B cell (primary cell): ENCODE measurements around the gene FAM72A. TPM values are rescaled to one million over a fixed set of nuclear protein-coding genes. Genes with fewer than 3 reads are reported as not detected.
"Not testable (repeated sequence)": the region's sequence is repeated elsewhere in the genome, so short reads cannot be mapped to it uniquely, and the experiment has no call there.

Experiments
- ATAC-seq: fragments of 200-7000 bp; cut with Tn5 transposase; one replicate; pipeline ENCODE4 v1.10.0; 2021; ENCODE audit warnings: low read depth, mild to moderate bottlenecking, moderate number of reproducible peaks, moderate library complexity
- CTCF ChIA-PET: fragments of 350-600 bp; sonication (Branson Sonifier 250); formaldehyde crosslinking; loops from one replicate; lab custom pipeline; 2021; ENCODE audit warnings: antibody characterized with exemption, inconsistent platforms; lab: Charles Lee
- POLR2A ChIA-PET: fragments of 350-600 bp; sonication (Branson Sonifier 250); formaldehyde crosslinking; loops from one replicate; lab custom pipeline; 2021; ENCODE audit warnings: antibody characterized with exemption; lab: Charles Lee
- DNase-seq: peaks from one replicate; pipeline ENCODE4 v3.0.0; 2013
- H2AFZ ChIP-seq: 2 replicates; pipeline ENCODE4 v1.6.1; 2012; ENCODE audit warnings: mild to moderate bottlenecking, low read depth, low read length; ENCODE audit not compliant: insufficient read depth, poor library complexity, severe bottlenecking
- H3K27ac ChIP-seq, 2 donors: 1 replicate in 1 of 2; 2 replicates in 1 of 2; pipeline ENCODE4 v1.5.1; 2012 to 2013; ENCODE audit warnings: low read length in 2 of 2, mild to moderate bottlenecking in 2 of 2, moderate library complexity in 1 of 2
- H3K27me3 ChIP-seq, 4 experiments: fragments of 200-600 bp in 1 of 4; sonication (generic) in 1 of 4; replicated peaks in 1 of 4; 1 replicate in 2 of 4; 2 replicates in 2 of 4; pipeline versions ENCODE4 v1.6.1 to v1.7.0; 2013 to 2016; ENCODE audit warnings: low read length in 3 of 4, mild to moderate bottlenecking in 2 of 4, mixed read lengths in 1 of 4, moderate library complexity in 1 of 4; ENCODE audit not compliant: insufficient read depth in 4 of 4, control insufficient read depth in 3 of 4; ENCODE audit errors: control extremely low read depth in 1 of 4
- H3K36me3 ChIP-seq, 2 experiments: replicated peaks in 1 of 2; 1 replicate in 1 of 2; 2 replicates in 1 of 2; pipeline versions ENCODE4 v1.6.1 to v1.7.1; 2013; ENCODE audit warnings: low read length in 1 of 2; ENCODE audit not compliant: insufficient read depth in 2 of 2, control insufficient read depth in 1 of 2; ENCODE audit errors: control extremely low read depth in 1 of 2, extremely low read depth in 1 of 2
- H3K4me1 ChIP-seq, 2 donors: fragments of 200-600 bp in 1 of 2; sonication (generic) in 1 of 2; 1 replicate in 1 of 2; 2 replicates in 1 of 2; pipeline versions ENCODE4 v1.5.1 to v1.6.1; 2013 to 2017; ENCODE audit warnings: low read length in 2 of 2; ENCODE audit not compliant: control insufficient read depth in 2 of 2, insufficient read depth in 2 of 2
- H3K4me2 ChIP-seq: replicated peaks from 2 replicates; pipeline ENCODE3; 2012; ENCODE audit warnings: mild to moderate bottlenecking, low read depth, low read length; ENCODE audit not compliant: poor library complexity, severe bottlenecking
- H3K4me3 ChIP-seq, 5 experiments: fragments of 200-600 bp in 1 of 5; sonication (generic) in 1 of 5; 1 replicate in 3 of 5; 2 replicates in 2 of 5; pipeline versions ENCODE4 v1.5.1 to v1.7.0; 2011 to 2016; ENCODE audit warnings: low read length in 4 of 5, mild to moderate bottlenecking in 4 of 5, low read depth in 2 of 5, control low read depth in 1 of 5, moderate library complexity in 1 of 5; ENCODE audit not compliant: insufficient read depth in 1 of 5; ENCODE audit errors: control extremely low read depth in 1 of 5, extremely low read depth in 1 of 5
- H3K79me2 ChIP-seq: fragments of 200-600 bp; sonication (generic); one replicate; pipeline ENCODE4 v1.6.0; 2016; ENCODE audit warnings: low read length; ENCODE audit not compliant: control insufficient read depth, insufficient read depth
- H3K9ac ChIP-seq: fragments of 200-600 bp; sonication (generic); 2 replicates; pipeline ENCODE4 v1.6.1; 2017; ENCODE audit warnings: mild to moderate bottlenecking, low read length, moderate library complexity
- H3K9me3 ChIP-seq, 3 donors: one replicate each; pipeline versions ENCODE4 v1.6.1 to v1.7.1; 2013; ENCODE audit warnings: low read length in 2 of 3; ENCODE audit not compliant: control insufficient read depth in 2 of 3, insufficient read depth in 1 of 3; ENCODE audit errors: control extremely low read depth in 1 of 3
- H4K20me1 ChIP-seq: 2 replicates; pipeline ENCODE4 v1.6.0; 2012; ENCODE audit warnings: mild to moderate bottlenecking, low read length; ENCODE audit not compliant: insufficient read depth, control insufficient read depth, poor library complexity, severe bottlenecking
- H3K27ac Mint-ChIP-seq: one replicate; pipeline ENCODE4 v1.8.0; 2021; ENCODE audit warnings: mixed read lengths
- H3K27me3 Mint-ChIP-seq: one replicate; pipeline ENCODE4 v1.8.0; 2021; ENCODE audit warnings: mixed read lengths
- H3K4me1 Mint-ChIP-seq: one replicate; pipeline ENCODE4 v1.8.0; 2021; ENCODE audit warnings: mixed read lengths
- H3K4me3 Mint-ChIP-seq: one replicate; pipeline ENCODE4 v1.8.0; 2021; ENCODE audit warnings: mixed read lengths
- H3K9me3 Mint-ChIP-seq: one replicate; pipeline ENCODE4 v1.8.0; 2022; ENCODE audit warnings: mixed read lengths; ENCODE audit not compliant: insufficient read depth
- WGBS: methylation state at CpG from one replicate; pipeline ENCODE4 v1.1.5; 2013; ENCODE audit warnings: missing lambda C conversion rate; ENCODE audit not compliant: insufficient coverage; 5-methylcytosine and 5-hydroxymethylcytosine counted together
- intact Hi-C: fragments of 100-400 bp; cut with micrococcal nuclease; formaldehyde crosslinking; loops from one replicate; pipeline ENCODE4 v1.10.0; 2022
- polyA plus RNA-seq: library from polyadenylated mRNA; depleted of rRNA; stranded (reverse); fragments of >200 nt; gene quantifications from 2 replicates; pipeline ENCODE4 v1.2.3, GENCODE V29; 2012
- total RNA-seq, 2 donors: library from RNA; stranded (reverse); fragments of 120-200 nt in 1 of 2; gene quantifications; 1 replicate in 1 of 2; 2 replicates in 1 of 2; pipeline versions ENCODE4 v1.2.3 to v1.2.4, GENCODE V29; 2013 to 2022

Gene FAM72A
- total and polyA plus RNA-seq, 2 donors (not counting 1 experiment from before 2014, with no cell fraction given): 1.7 to 1.8 TPM

GRCh38 chr1:206245479-206245878 is 42.8 kb upstream of the FAM72A start:
- H4K20me1 ChIP-seq, H3K4me2 ChIP-seq, H3K36me3 ChIP-seq, H2AFZ ChIP-seq, H3K9me3 Mint-ChIP-seq, H3K27ac ChIP-seq, ATAC-seq, DNase-seq, intact Hi-C loops, CTCF ChIA-PET, H3K4me1 Mint-ChIP-seq, POLR2A ChIA-PET, H3K4me3 Mint-ChIP-seq, H3K27me3 ChIP-seq, H3K27ac Mint-ChIP-seq, H3K9ac ChIP-seq, H3K4me3 ChIP-seq, H3K9me3 ChIP-seq, H3K79me2 ChIP-seq, H3K27me3 Mint-ChIP-seq: not testable (repeated sequence)
- no CpG with 5 or more reads among the region's 3 CpGs for WGBS
- H3K4me1 ChIP-seq: peaks cover 0 to 13% of the 10 kb centered on the region in 2 donors

GRCh38 chr1:206243335-206243734 is 40.7 kb upstream of the FAM72A start:
- H3K27ac Mint-ChIP-seq: peak overlapping the region; percentile 18
- WGBS: 0% methylated on average over 1 of the region's 3 CpGs
- H3K9me3 ChIP-seq, H3K4me2 ChIP-seq, H4K20me1 ChIP-seq, H3K4me3 ChIP-seq, H3K79me2 ChIP-seq, POLR2A ChIA-PET, H3K9me3 Mint-ChIP-seq, H3K36me3 ChIP-seq, H3K27me3 ChIP-seq, H2AFZ ChIP-seq, intact Hi-C loops, H3K27me3 Mint-ChIP-seq, H3K9ac ChIP-seq, CTCF ChIA-PET, H3K4me3 Mint-ChIP-seq: not testable (repeated sequence)
- DNase-seq (peak; percentile 77), ATAC-seq (peak; percentile 87)
- peaks cover 16% of the 10 kb centered on the region for H3K4me1 Mint-ChIP-seq
- peaks cover 0 to 25% of the 10 kb centered on the region in 2 donors for H3K4me1 ChIP-seq
- H3K27ac ChIP-seq: peak overlapping the region; percentile 57 to 67

GRCh38 chr1:206240288-206240687 is 37.6 kb upstream of the FAM72A start:
- H3K27me3 ChIP-seq, CTCF ChIA-PET, H3K9me3 ChIP-seq, H2AFZ ChIP-seq, H3K4me2 ChIP-seq, H3K9me3 Mint-ChIP-seq, H3K27me3 Mint-ChIP-seq, H3K9ac ChIP-seq, intact Hi-C loops, POLR2A ChIA-PET, H3K36me3 ChIP-seq, H3K79me2 ChIP-seq, H3K4me3 ChIP-seq, H4K20me1 ChIP-seq: not testable (repeated sequence)
- Histone ChIP-seq H3K4me1 (peaks cover 0 to 25% of the 10 kb centered on the region in 2 donors), H3K27ac (peak overlapping the region in 1 of 2 donors; percentile 72)
- DNase-seq: peak; percentile 67
- no CpG with 5 or more reads among the region's 4 CpGs for WGBS
- peak; percentile 63 for ATAC-seq
- Mint-ChIP-seq H3K4me1 (peaks cover 15% of the 10 kb centered on the region), H3K4me3 (peak overlapping the region; percentile 52), H3K27ac (peak overlapping the region; percentile 80)

- ATAC-seq, H4K20me1 ChIP-seq, H3K9me3 Mint-ChIP-seq, H3K4me3 ChIP-seq, H2AFZ ChIP-seq, H3K4me1 ChIP-seq, H3K4me2 ChIP-seq, CTCF ChIA-PET, H3K27me3 Mint-ChIP-seq, H3K27ac Mint-ChIP-seq, H3K27ac ChIP-seq, intact Hi-C loops, H3K9me3 ChIP-seq, H3K4me1 Mint-ChIP-seq, H3K9ac ChIP-seq, H3K27me3 ChIP-seq, POLR2A ChIA-PET, H3K36me3 ChIP-seq, H3K4me3 Mint-ChIP-seq, H3K79me2 ChIP-seq, DNase-seq: not testable (repeated sequence)
- no CpG with 5 or more reads among the region's 2 CpGs for WGBS
Observed at GRCh38 chr1:206235190-206235589, 32.6 kb upstream of the FAM72A start.
